BJ (cell line): ENCODE results near the gene MAPKAPK2. TPM values are rescaled to one million over a fixed set of nuclear protein-coding genes. Genes with fewer than 3 reads are reported as not detected.
A peak's percentile ranks its signal among the peaks of the same experiment; 100 is the strongest.

ENCODE experiments used
- CTCF ChIA-PET: fragments of 350-600 bp; formaldehyde crosslinking; extraction: SDS; loops from one replicate; lab custom pipeline; 2021; ENCODE audit warnings: antibody characterized with exemption, inconsistent platforms; lab: Yijun Ruan, JAX
- POLR2A ChIA-PET: fragments of 300-600 bp; sonication (Branson Sonifier 250); formaldehyde crosslinking; extraction: SDS; loops from one replicate; lab custom pipeline; 2021; ENCODE audit warnings: antibody characterized with exemption; lab: Charles Lee
- DNase-seq: peaks from one replicate; pipeline ENCODE4 v3.0.0-alpha.2; 2011; ENCODE audit warnings: low read depth
- H3K27me3 ChIP-seq: 2 replicates; pipeline ENCODE4 v1.6.0; 2011; ENCODE audit warnings: low read length; ENCODE audit not compliant: control insufficient read depth, insufficient read depth
- H3K36me3 ChIP-seq: 2 replicates; pipeline ENCODE4 v1.5.1; 2011; ENCODE audit warnings: low read length; ENCODE audit not compliant: control insufficient read depth, insufficient read depth
- H3K4me3 ChIP-seq: 2 replicates; pipeline ENCODE4 v1.5.1; 2011; ENCODE audit warnings: low read depth, mild to moderate bottlenecking, control low read depth, low read length
- polyA plus RNA-seq: library from polyadenylated mRNA; depleted of rRNA; stranded (reverse); fragments of >200 nt; gene quantifications from 2 replicates; pipeline ENCODE4 v1.2.3, GENCODE V29; 2011
- TF ChIP-seq, protein P1 (sequence below): IDR thresholded peaks from 2 replicates; pipeline ENCODE4 v1.5.1; 2011; ENCODE audit warnings: low read depth, mild to moderate bottlenecking, control low read depth, inconsistent platforms, low read length, moderate library complexity; ENCODE audit not compliant: insufficient read depth

Gene MAPKAPK2
- polyA plus RNA-seq, 1 experiment = 80.1 TPM

- Histone ChIP-seq H3K36me3 (no peaks in the 10 kb centered on the region), H3K27me3 (peaks cover 2% of the 10 kb centered on the region; the same call in 1 of the 2 replicates), H3K4me3 (no peak overlapping the region)
- POLR2A ChIA-PET = no interaction called here
- CTCF ChIA-PET = interaction anchor here (0.8 kb wide), 1 partner anchor 16 kb away, joined by 3 read pairs; no protein-coding TSS in a partner anchor
- no peak for DNase-seq
- TF ChIP-seq, protein P1, sequence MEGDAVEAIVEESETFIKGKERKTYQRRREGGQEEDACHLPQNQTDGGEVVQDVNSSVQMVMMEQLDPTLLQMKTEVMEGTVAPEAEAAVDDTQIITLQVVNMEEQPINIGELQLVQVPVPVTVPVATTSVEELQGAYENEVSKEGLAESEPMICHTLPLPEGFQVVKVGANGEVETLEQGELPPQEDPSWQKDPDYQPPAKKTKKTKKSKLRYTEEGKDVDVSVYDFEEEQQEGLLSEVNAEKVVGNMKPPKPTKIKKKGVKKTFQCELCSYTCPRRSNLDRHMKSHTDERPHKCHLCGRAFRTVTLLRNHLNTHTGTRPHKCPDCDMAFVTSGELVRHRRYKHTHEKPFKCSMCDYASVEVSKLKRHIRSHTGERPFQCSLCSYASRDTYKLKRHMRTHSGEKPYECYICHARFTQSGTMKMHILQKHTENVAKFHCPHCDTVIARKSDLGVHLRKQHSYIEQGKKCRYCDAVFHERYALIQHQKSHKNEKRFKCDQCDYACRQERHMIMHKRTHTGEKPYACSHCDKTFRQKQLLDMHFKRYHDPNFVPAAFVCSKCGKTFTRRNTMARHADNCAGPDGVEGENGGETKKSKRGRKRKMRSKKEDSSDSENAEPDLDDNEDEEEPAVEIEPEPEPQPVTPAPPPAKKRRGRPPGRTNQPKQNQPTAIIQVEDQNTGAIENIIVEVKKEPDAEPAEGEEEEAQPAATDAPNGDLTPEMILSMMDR = no peak
Measured at GRCh38 chr1:206680279-206680678, 4.4 kb upstream of the MAPKAPK2 start.

DNA sequence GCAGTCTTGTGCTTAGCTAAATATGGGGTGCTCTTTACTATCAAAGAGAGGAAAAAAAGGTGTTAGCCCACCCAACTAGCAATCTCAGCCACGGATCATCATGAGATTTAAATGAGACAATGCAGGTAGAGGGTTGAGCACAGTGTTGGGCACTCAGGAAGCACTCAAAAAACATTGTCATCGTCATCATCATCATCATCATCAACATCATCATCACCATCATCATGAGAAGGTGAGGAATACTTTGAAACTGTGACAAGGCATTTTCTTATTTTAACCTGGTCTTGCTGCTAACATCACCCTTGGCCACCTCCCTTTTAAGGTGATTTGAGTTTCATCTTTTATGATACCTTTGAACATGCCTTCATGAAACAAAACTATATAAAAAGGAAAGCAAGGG lies 3.3 kb upstream of the MAPKAPK2 start:
- CTCF ChIA-PET = no interaction called here
- POLR2A ChIA-PET = no interaction called here
- H3K27me3 ChIP-seq = peaks cover 2% of the 10 kb centered on the region; the same call in 1 of the 2 replicates
- DNase-seq = no peak
- TF ChIP-seq, protein P1 = no peak
- H3K4me3 ChIP-seq = no peak overlapping the region
- H3K36me3 ChIP-seq = no peaks in the 10 kb centered on the region

DNA sequence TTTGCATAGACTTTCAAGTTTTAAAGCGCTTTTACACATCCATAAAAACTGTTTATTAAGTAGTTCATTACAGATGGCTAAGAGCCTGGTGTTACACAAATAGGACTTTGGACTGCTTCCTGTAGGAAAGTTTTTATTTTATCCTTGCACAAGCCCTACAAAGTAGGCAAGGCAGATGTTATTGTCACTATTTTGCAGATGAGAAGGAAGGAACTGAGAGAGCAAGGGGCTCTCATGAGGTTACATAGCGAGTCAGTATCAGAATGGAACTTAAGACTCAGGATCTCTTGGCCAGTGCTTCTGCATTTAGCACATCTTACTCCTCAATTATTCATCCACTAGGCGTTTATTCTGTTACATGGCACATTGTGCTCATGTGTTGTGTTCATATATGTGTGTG lies 2.6 kb upstream of the MAPKAPK2 start:
- TF ChIP-seq, protein P1 = no peak
- POLR2A ChIA-PET = no interaction called here
- Histone ChIP-seq H3K36me3 (no peaks in the 10 kb centered on the region), H3K4me3 (no peak overlapping the region), H3K27me3 (peaks cover 2% of the 10 kb centered on the region; the same call in 1 of the 2 replicates)
- CTCF ChIA-PET = no interaction called here
- no peak for DNase-seq

DNA sequence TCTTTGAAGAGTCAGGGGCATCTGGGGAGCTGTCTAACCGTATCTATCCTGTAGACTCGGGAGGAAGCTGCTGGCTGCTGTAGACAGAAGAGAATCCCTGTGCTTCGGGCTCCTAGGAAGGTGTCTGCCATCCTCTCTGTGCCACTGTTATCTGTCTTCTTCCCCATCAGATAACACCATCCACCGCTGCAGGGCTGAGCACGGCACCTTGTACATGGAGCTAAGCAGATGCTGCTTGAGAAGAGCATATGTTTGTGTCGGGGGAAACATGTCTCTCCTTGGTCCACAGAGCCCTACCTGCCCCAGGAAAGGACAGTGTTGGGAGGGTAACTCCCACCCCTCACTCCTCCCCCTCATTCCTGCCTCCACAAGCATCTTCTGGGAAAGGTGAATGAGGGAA lies 1.4 kb upstream of the MAPKAPK2 start:
- CTCF ChIA-PET = interaction anchor here (2.7 kb wide), 1 partner anchor 20 kb away, joined by 14 read pairs; no protein-coding TSS in a partner anchor
- Histone ChIP-seq H3K27me3 (peaks cover 2% of the 10 kb centered on the region; the same call in 1 of the 2 replicates), H3K4me3 (no peak overlapping the region), H3K36me3 (no peaks in the 10 kb centered on the region)
- no peak for DNase-seq
- TF ChIP-seq, protein P1 = no peak
- POLR2A ChIA-PET = no interaction called here

- CTCF ChIA-PET = interaction anchor here (2.7 kb wide), 1 partner anchor 20 kb away, joined by 14 read pairs; no protein-coding TSS in a partner anchor
Measured at GRCh38 chr1:206684003-206684402, 702 bp upstream of the MAPKAPK2 start.

More at GRCh38 chr1:206684003-206684402, 702 bp upstream of the MAPKAPK2 start:
- DNase-seq = no peak
- POLR2A ChIA-PET = interaction anchor here (1.0 kb wide), 1 partner anchor 21 kb away, joined by 3 read pairs; no protein-coding TSS in a partner anchor
- H3K36me3 ChIP-seq = no peaks in the 10 kb centered on the region
- H3K4me3 ChIP-seq = peak overlapping the region; percentile 81; the same call in 1 of the 2 replicates
- peaks cover 2% of the 10 kb centered on the region; the same call in 1 of the 2 replicates for H3K27me3 ChIP-seq
- TF ChIP-seq, protein P1 = no peak
